ENCODE measurements around the gene CTSW.

GRCh38 chr11:65849366-65849765 is 30.3 kb upstream of the CTSW start:
- TF ChIP-seq CTCF (IDR thresholded peaks at IDR 0.05) (no peak), NFIC (IDR thresholded peaks at IDR 0.05; ENCODE audit: borderline replicate concordance) (no peak), MAX (IDR thresholded peaks at IDR 0.05; ENCODE audit: low read depth) (no peak), TCF12 (IDR thresholded peaks at IDR 0.05) (no peak), REST (IDR thresholded peaks at IDR 0.05; ENCODE audit: low read depth, low read length) (no peak), SMC3 (IDR thresholded peaks at IDR 0.05; ENCODE audit: low read depth, low read length) (no peak), RCOR1 (IDR thresholded peaks at IDR 0.05; ENCODE audit: low read length) (no peak), RAD21 (IDR thresholded peaks at IDR 0.05; ENCODE audit: low read length) (no peak), TAF1 (IDR thresholded peaks at IDR 0.05; ENCODE audit: borderline replicate concordance, low read depth, low read length) (no peak), SIN3A (IDR thresholded peaks at IDR 0.05; ENCODE audit: borderline replicate concordance, low read depth, low read length) (no peak), GABPA (IDR thresholded peaks at IDR 0.05; ENCODE audit: low read depth) (no peak)

Measured in SK-N-SH (cell line).